Tibial nerve (tissue), 3 donors: ENCODE data around the gene JADE3.

ENCODE experiments used
- POLR2A ChIP-seq, 2 donors: fragments of 450-650 bp; IDR thresholded peaks; one replicate each; pipeline ENCODE4 v1.6.1; 2017; ENCODE audit warnings: antibody characterized with exemption in 2 of 2, mild to moderate bottlenecking in 2 of 2, moderate library complexity in 2 of 2
- TF ChIP-seq, protein P1 (sequence below), 5 experiments: fragments of 200-600 bp in 3 of 5; fragments of 450-650 bp in 2 of 5; sonication (generic) in 3 of 5; IDR thresholded peaks; one replicate each; pipeline ENCODE4 v1.5.1; 2016 to 2019; ENCODE audit warnings: antibody characterized with exemption in 5 of 5, mild to moderate bottlenecking in 3 of 5, moderate library complexity in 2 of 5

DNA sequence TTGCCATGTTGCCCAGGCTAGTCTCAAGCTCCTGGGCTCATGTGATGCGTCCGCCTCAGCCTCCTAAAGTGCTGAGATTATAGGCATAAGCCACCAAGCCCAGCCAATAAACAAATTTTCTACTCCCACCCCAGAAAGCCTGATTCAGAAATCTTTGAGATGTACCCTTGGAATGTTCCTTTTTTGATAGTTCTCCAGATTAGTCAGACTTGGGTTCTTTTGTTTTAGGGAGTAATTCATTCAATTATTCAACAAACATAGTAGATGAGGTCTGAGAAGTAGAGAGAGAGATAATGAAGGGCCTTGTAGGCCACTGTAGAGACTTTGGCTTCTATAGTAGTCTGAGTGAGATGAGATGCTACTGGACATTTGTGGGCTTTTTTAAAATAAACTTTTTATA lies 47.6 kb upstream of the JADE3 start:
- TF ChIP-seq, protein P1, sequence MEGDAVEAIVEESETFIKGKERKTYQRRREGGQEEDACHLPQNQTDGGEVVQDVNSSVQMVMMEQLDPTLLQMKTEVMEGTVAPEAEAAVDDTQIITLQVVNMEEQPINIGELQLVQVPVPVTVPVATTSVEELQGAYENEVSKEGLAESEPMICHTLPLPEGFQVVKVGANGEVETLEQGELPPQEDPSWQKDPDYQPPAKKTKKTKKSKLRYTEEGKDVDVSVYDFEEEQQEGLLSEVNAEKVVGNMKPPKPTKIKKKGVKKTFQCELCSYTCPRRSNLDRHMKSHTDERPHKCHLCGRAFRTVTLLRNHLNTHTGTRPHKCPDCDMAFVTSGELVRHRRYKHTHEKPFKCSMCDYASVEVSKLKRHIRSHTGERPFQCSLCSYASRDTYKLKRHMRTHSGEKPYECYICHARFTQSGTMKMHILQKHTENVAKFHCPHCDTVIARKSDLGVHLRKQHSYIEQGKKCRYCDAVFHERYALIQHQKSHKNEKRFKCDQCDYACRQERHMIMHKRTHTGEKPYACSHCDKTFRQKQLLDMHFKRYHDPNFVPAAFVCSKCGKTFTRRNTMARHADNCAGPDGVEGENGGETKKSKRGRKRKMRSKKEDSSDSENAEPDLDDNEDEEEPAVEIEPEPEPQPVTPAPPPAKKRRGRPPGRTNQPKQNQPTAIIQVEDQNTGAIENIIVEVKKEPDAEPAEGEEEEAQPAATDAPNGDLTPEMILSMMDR (IDR thresholded peaks at IDR 0.05) = no peak
- TF ChIP-seq POLR2A (IDR thresholded peaks at IDR 0.05) = no peak
